Mesendoderm (in vitro differentiated cells): Measurements from ENCODE around the gene IGSF6.

Experiments
- DNase-seq: peaks from one replicate; pipeline ENCODE4 v3.0.0; 2013
- H2AK5ac ChIP-seq: 2 replicates; pipeline ENCODE4 v1.6.1; 2013; ENCODE audit warnings: low read length, inconsistent platforms
- H2BK120ac ChIP-seq: 2 replicates; pipeline ENCODE4 v1.6.1; 2013; ENCODE audit warnings: low read depth, mild to moderate bottlenecking, low read length, moderate library complexity, mixed read lengths
- H2BK15ac ChIP-seq: replicated peaks from 2 replicates; pipeline ENCODE4 v1.6.1; 2013; ENCODE audit warnings: low read depth, mild to moderate bottlenecking, moderate library complexity
- H2BK5ac ChIP-seq: 2 replicates; pipeline ENCODE4 v1.6.1; 2013; ENCODE audit warnings: low read length, inconsistent platforms
- H3K18ac ChIP-seq: 2 replicates; pipeline ENCODE4 v1.6.1; 2013; ENCODE audit warnings: mild to moderate bottlenecking, low read length, mixed read lengths
- H3K23ac ChIP-seq: one replicate; pipeline ENCODE4 v1.6.1; 2013; ENCODE audit warnings: low read length
- H3K27ac ChIP-seq: 2 replicates; pipeline ENCODE4 v1.5.1; 2013; ENCODE audit warnings: low read depth, mild to moderate bottlenecking, inconsistent platforms, low read length, moderate library complexity
- H3K27me3 ChIP-seq: 2 replicates; pipeline ENCODE4 v1.6.1; 2013; ENCODE audit warnings: low read length, control low read depth, mild to moderate bottlenecking, inconsistent platforms; ENCODE audit not compliant: insufficient read depth, poor library complexity
- H3K36me3 ChIP-seq: 2 replicates; pipeline ENCODE4 v1.6.1; 2013; ENCODE audit warnings: low read length, inconsistent platforms; ENCODE audit not compliant: control insufficient read depth, insufficient read depth
- H3K4ac ChIP-seq: one replicate; pipeline ENCODE4 v1.6.1; 2013; ENCODE audit warnings: low read depth, mild to moderate bottlenecking, low read length, moderate library complexity
- H3K4me1 ChIP-seq: 2 replicates; pipeline ENCODE4 v1.6.1; 2013; ENCODE audit warnings: low read depth, low read length, inconsistent platforms; ENCODE audit not compliant: control insufficient read depth
- H3K4me2 ChIP-seq: 2 replicates; pipeline ENCODE4 v1.6.1; 2013; ENCODE audit warnings: low read length
- H3K4me3 ChIP-seq: 2 replicates; pipeline ENCODE4 v1.5.1; 2013; ENCODE audit warnings: mild to moderate bottlenecking, low read length
- H3K56ac ChIP-seq: one replicate; pipeline ENCODE4 v1.6.1; 2013; ENCODE audit warnings: low read length
- H3K79me1 ChIP-seq: 2 replicates; pipeline ENCODE4 v1.6.1; 2013; ENCODE audit warnings: low read length, inconsistent platforms
- H3K79me2 ChIP-seq: 2 replicates; pipeline ENCODE4 v1.6.1; 2013; ENCODE audit warnings: mild to moderate bottlenecking, low read length; ENCODE audit not compliant: control insufficient read depth, insufficient read depth
- H3K9ac ChIP-seq: 2 replicates; pipeline ENCODE4 v1.6.1; 2013; ENCODE audit warnings: low read length, inconsistent platforms
- H4K5ac ChIP-seq: one replicate; pipeline ENCODE4 v1.6.1; 2013; ENCODE audit warnings: low read length
- H4K8ac ChIP-seq: one replicate; pipeline ENCODE4 v1.6.1; 2013; ENCODE audit warnings: low read depth, mild to moderate bottlenecking, control low read depth, low read length, moderate library complexity
- WGBS: extraction: QIAGEN DNeasy Blood & Tissue Kit; methylation state at CpG from one replicate; pipeline ENCODE4 v1.1.7; 2013; ENCODE audit warnings: low lambda C conversion rate, missing lambda C conversion rate; ENCODE audit not compliant: insufficient coverage; ENCODE audit errors: extremely low coverage; 5-methylcytosine and 5-hydroxymethylcytosine counted together

Gene IGSF6

DNA sequence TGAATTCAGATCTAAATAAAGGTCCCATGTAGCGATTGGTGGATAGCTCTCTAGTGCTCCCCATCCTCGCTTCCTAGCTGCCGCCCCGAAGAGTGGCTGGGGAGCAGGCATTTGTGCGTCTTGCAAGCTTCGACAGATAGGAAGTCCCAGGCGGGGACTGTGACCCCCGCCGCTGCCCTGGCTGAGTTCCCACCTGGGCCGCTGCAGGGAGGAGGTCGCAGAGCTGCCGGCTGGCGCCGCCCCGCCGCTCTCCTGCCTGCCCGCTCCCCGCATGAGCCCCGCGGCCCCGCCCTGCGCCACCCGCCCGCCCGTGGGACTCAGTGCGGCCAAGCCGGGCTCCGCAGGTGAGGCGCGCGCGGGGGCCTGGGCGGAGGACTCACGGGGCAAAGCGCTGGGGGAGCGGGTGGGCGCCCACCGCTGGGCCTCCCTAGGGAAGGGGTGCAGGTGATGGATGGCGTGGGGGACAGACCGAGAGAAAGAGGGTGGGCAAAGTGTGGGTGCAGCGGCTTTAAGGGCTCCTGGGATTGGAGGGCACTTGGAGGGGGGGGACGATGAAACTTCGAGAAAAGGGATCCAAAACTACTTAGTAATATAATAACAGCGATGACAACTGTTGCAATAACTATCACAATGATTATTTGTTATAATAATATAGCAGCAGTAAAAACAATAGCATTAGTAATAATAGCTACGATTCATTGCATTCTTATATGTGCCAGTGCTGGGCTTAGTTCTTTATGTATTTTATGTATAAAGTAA lies 11.7 kb upstream of the IGSF6 start, which contains the start of gene OTOA:
TSS of gene OTOA (plus strand) at position 80 of the 759 bp plus-strand sequence. CDS start 14,547 bp downstream, outside the sequence.
- H3K4ac ChIP-seq = no peak within 1 kb of the TSS
- no peak within 1 kb of the TSS for H4K5ac ChIP-seq
- peak; percentile 32 for DNase-seq
- no peaks in the 10 kb centered on the region for H3K36me3 ChIP-seq
- H3K79me2 ChIP-seq = no peaks in the 10 kb centered on the region
- no peaks in the 10 kb centered on the region for H3K79me1 ChIP-seq
- WGBS = no CpG with 5 or more reads among the region's 45 CpGs
- peak within 1 kb of the TSS; percentile 25 for H3K56ac ChIP-seq
- H3K4me3 ChIP-seq = no peak within 1 kb of the TSS
- H4K8ac ChIP-seq = peak within 1 kb of the TSS; percentile 86
- H3K4me2 ChIP-seq = peak within 1 kb of the TSS; percentile 52
- H3K23ac ChIP-seq = no peak within 1 kb of the TSS
- H3K4me1 ChIP-seq = no peaks in the 10 kb centered on the region
- no peak within 1 kb of the TSS for H3K9ac ChIP-seq
- no peaks in the 10 kb centered on the region for H3K27me3 ChIP-seq
- H2BK5ac ChIP-seq = no peak within 1 kb of the TSS
- no peak within 1 kb of the TSS for H2AK5ac ChIP-seq
- no peak within 1 kb of the TSS for H3K18ac ChIP-seq
- no peak within 1 kb of the TSS for H2BK120ac ChIP-seq
- H3K27ac ChIP-seq = no peak within 1 kb of the TSS
- H2BK15ac ChIP-seq = no peak within 1 kb of the TSS

DNA sequence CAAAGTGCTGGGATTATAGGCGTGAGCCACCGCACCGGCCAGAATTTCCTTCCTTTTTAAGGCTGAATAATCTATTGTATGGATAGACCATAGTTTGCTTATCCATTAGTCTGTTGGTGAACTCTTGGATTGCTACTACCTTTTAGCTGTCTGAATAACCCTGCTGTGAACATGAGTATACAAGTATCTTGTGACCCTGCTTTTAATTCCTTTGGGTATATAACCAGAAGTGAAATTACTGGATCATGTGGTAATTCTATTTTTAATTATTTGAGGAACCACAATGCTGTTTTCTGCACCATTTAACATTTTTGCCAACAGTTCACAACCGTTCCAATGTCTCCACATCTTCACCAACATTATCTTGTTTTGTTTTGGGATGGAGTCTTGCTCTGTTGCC lies 6.7 kb upstream of the IGSF6 start:
- no peak overlapping the region for H3K56ac ChIP-seq
- no peak overlapping the region for H3K23ac ChIP-seq
- H3K4me2 ChIP-seq = no peak overlapping the region
- H3K9ac ChIP-seq = no peak overlapping the region
- no peak overlapping the region for H4K5ac ChIP-seq
- H3K4me1 ChIP-seq = no peaks in the 10 kb centered on the region
- no peak overlapping the region for H2BK5ac ChIP-seq
- no peak overlapping the region for H3K18ac ChIP-seq
- no peak for DNase-seq
- WGBS = no CpG with 5 or more reads among the region's 4 CpGs
- H3K27ac ChIP-seq = no peak overlapping the region
- no peaks in the 10 kb centered on the region for H3K79me1 ChIP-seq
- no peaks in the 10 kb centered on the region for H3K79me2 ChIP-seq
- H3K27me3 ChIP-seq = no peaks in the 10 kb centered on the region
- H3K4me3 ChIP-seq = no peak overlapping the region
- H2BK15ac ChIP-seq = no peak overlapping the region
- no peak overlapping the region for H3K4ac ChIP-seq
- H3K36me3 ChIP-seq = no peaks in the 10 kb centered on the region
- no peak overlapping the region for H2AK5ac ChIP-seq
- no peak overlapping the region for H2BK120ac ChIP-seq
- no peak overlapping the region for H4K8ac ChIP-seq

DNA sequence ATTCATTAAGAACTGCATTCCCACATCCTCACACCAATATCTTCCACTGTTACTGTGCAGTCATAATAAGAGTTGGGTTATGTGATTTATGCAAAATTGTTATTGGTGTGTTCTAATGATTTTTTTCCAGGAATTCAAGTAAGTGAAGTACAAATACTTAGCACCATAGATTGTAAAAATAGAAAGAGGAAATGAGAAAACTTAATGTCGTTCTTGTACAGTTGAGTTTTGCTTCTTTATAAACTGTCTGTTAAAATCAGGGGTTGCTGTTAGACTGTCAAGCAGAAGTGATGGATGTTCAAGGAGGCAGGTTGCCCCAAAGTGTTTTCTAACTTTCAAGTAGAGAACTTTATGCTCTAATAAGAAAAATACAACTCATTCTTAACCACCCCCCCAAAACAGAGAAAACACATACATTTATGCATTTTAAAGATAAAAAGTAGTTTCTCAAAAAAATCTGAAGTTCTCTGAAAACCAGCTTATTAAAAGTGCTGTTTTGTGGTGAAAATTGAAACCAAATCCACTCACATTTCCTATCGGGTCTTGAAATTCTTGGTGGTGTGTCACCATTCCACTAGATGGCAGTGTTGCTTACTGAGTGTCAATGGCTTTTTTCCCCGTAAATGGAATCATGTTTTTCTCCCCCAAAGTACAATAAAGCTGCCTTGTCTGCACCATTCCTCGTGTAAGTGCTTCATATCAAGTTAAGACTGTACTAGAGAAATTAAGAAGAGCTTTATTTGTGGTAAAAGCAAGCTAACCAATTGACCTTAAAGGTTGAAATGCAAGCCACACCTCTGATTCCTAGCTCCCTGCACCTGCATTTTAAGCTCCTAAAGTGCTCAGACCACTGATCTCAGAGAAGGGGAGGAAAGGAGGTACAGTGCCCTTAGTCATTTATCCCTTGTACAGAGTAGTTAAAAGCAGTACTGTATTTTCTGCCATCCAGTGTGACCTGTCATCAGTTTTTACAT lies 4.7 kb upstream of the IGSF6 start:
- H3K27me3 ChIP-seq = no peaks in the 10 kb centered on the region
- no peak overlapping the region for H2BK5ac ChIP-seq
- no peak overlapping the region for H3K18ac ChIP-seq
- no peaks in the 10 kb centered on the region for H3K36me3 ChIP-seq
- H3K4ac ChIP-seq = no peak overlapping the region
- no peak overlapping the region for H2AK5ac ChIP-seq
- no peak overlapping the region for H4K8ac ChIP-seq
- no peak overlapping the region for H2BK120ac ChIP-seq
- H3K4me3 ChIP-seq = no peak overlapping the region
- H3K23ac ChIP-seq = no peak overlapping the region
- H3K27ac ChIP-seq = no peak overlapping the region
- H3K79me2 ChIP-seq = no peaks in the 10 kb centered on the region
- DNase-seq = peak; percentile 57
- H3K79me1 ChIP-seq = no peaks in the 10 kb centered on the region
- H2BK15ac ChIP-seq = no peak overlapping the region
- no peak overlapping the region for H3K9ac ChIP-seq
- H3K56ac ChIP-seq = no peak overlapping the region
- no peak overlapping the region for H3K4me2 ChIP-seq
- H3K4me1 ChIP-seq = no peaks in the 10 kb centered on the region
- H4K5ac ChIP-seq = no peak overlapping the region
- no CpG with 5 or more reads among the region's 4 CpGs for WGBS

DNA sequence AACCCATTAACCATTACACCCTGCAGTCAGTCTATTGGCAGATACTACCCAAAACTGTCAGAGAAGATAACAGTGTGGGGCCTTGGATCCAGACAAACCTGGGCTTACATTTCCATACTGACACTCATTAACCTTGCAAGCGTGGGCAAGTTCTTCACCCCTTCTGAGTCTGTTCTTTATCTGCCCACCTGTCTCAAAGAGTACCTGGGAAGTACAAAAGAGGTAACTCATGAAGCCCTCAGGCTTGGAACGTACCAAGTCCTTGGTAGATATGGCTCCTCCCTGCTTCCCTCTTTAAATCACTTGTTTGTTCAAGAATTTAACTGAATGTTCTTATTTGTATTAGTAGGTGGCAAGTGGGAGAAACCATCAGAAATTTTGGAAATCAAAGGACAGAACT lies 2.5 kb upstream of the IGSF6 start:
- Histone ChIP-seq H3K36me3 (no peaks in the 10 kb centered on the region), H3K27ac (no peak overlapping the region), H2AK5ac (no peak overlapping the region), H2BK120ac (no peak overlapping the region), H3K9ac (no peak overlapping the region), H3K79me2 (no peaks in the 10 kb centered on the region), H3K4me2 (no peak overlapping the region), H3K27me3 (no peaks in the 10 kb centered on the region), H3K18ac (no peak overlapping the region), H3K4me3 (no peak overlapping the region), H4K8ac (no peak overlapping the region), H3K79me1 (no peaks in the 10 kb centered on the region), H3K4me1 (no peaks in the 10 kb centered on the region), H2BK15ac (no peak overlapping the region), H3K4ac (no peak overlapping the region), H2BK5ac (no peak overlapping the region), H3K23ac (no peak overlapping the region), H4K5ac (no peak overlapping the region), H3K56ac (no peak overlapping the region)
- DNase-seq = no peak
- WGBS = no CpG with 5 or more reads among the region's 2 CpGs

DNA sequence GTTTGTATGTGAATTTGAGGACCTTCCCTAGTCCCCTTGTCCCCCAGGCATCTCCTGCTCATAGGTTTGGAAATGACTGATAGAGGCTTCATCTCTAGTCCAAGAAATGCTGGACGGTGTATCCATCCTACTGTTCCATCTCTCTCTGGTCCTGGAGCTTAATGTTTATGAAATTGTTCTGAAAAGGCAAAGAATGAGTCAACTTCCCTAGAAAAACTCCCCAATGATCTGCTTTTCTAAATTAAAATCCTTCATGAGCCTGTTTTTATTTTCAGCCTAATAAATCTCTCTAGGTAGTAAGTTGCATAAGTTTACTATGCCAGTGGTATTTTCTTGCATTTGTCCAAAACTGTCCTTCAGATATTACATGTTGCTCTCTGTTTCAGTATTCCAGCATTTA lies 2.1 kb upstream of the IGSF6 start:
- Histone ChIP-seq H3K4me2 (no peak overlapping the region), H3K23ac (no peak overlapping the region), H3K4me3 (no peak overlapping the region), H3K18ac (no peak overlapping the region), H3K79me2 (no peaks in the 10 kb centered on the region), H2BK15ac (no peak overlapping the region), H2BK120ac (no peak overlapping the region), H3K4ac (no peak overlapping the region), H3K4me1 (no peaks in the 10 kb centered on the region), H3K79me1 (no peaks in the 10 kb centered on the region), H4K8ac (no peak overlapping the region), H3K27me3 (no peaks in the 10 kb centered on the region), H3K9ac (no peak overlapping the region), H3K27ac (no peak overlapping the region), H4K5ac (no peak overlapping the region), H2BK5ac (no peak overlapping the region), H3K56ac (no peak overlapping the region), H3K36me3 (no peaks in the 10 kb centered on the region), H2AK5ac (no peak overlapping the region)
- WGBS = no CpG with 5 or more reads among the region's 1 CpG
- no peak for DNase-seq
